Heart right ventricle (tissue), 16 donors: Measurements from ENCODE around the gene CARD10. TPM values are rescaled to one million over a fixed set of nuclear protein-coding genes. Genes with fewer than 3 reads are reported as not detected.

ENCODE experiments used
- ATAC-seq, 8 donors: fragments of 200-7000 bp; cut with Tn5 transposase; one replicate each; pipeline ENCODE4 v1.9.1; 2020; ENCODE audit warnings: mild to moderate bottlenecking in 8 of 8, moderate library complexity in 8 of 8, moderate number of reproducible peaks in 1 of 8
- DNase-seq, 2 donors: peaks; one replicate each; pipeline ENCODE4 v3.0.0-alpha.2; 2020
- H3K27ac ChIP-seq, 10 donors: fragments of 200-600 bp; sonication (generic) in 2 of 10; one replicate each; pipeline versions ENCODE4 v1.5.0 to v1.8.0; 2020 to 2022; ENCODE audit warnings: mild to moderate bottlenecking in 3 of 10
- H3K27me3 ChIP-seq, 7 donors: fragments of 200-600 bp; one replicate each; pipeline ENCODE4 v1.8.0; 2021 to 2022; ENCODE audit warnings: mild to moderate bottlenecking in 2 of 7
- H3K36me3 ChIP-seq, 9 donors: fragments of 200-600 bp; sonication (generic) in 1 of 9; one replicate each; pipeline versions ENCODE4 v1.5.0 to v1.8.0; 2020 to 2022; ENCODE audit warnings: mild to moderate bottlenecking in 2 of 9
- H3K4me1 ChIP-seq, 9 donors: fragments of 200-600 bp; sonication (generic) in 1 of 9; one replicate each; pipeline versions ENCODE4 v1.5.0 to v1.8.0; 2020 to 2022; ENCODE audit warnings: mild to moderate bottlenecking in 4 of 9
- H3K4me3 ChIP-seq, 10 donors: fragments of 200-600 bp; sonication (generic) in 2 of 10; one replicate each; pipeline versions ENCODE4 v1.5.0 to v1.8.0; 2020 to 2022; ENCODE audit warnings: mild to moderate bottlenecking in 7 of 10, moderate library complexity in 2 of 10
- H3K9me3 ChIP-seq, 11 donors: fragments of 200-600 bp in 10 of 11; sonication (generic) in 2 of 11; one replicate each; pipeline versions ENCODE4 v1.5.0 to v1.8.0; 2013 to 2022; ENCODE audit warnings: mild to moderate bottlenecking in 2 of 11, control low read depth in 1 of 11, moderate library complexity in 1 of 11
- WGBS, 2 donors: extraction: QIAGEN DNeasy Blood & Tissue Kit; methylation state at CpG; one replicate each; pipeline ENCODE4 v1.1.7; 2013; ENCODE audit warnings: inconsistent platforms in 1 of 2; 5-methylcytosine and 5-hydroxymethylcytosine counted together
- intact Hi-C, 10 donors: fragments of 100-400 bp; cut with DNase I; formaldehyde crosslinking; loops; one replicate each; pipeline versions ENCODE4 v1.11.1 to v1.14.2; 2022
- polyA plus RNA-seq, 2 donors: library from polyadenylated mRNA; stranded (reverse); fragments of 200-250 nt; gene quantifications; one replicate each; pipeline ENCODE4 v1.2.3, GENCODE V29; 2013
- total RNA-seq, 10 donors: library from RNA; stranded (reverse); fragmentation: NEBNext Ultra II Directional in 3 of 10; extraction: Animal tissue kit (Norgen Biotek cat#: 25700) in 3 of 10; gene quantifications; one replicate each; pipeline versions ENCODE4 v1.2.1 to v1.2.4, GENCODE V29; 2021 to 2023
- TF ChIP-seq, protein P1 (sequence below), 9 donors: fragments of 200-600 bp; sonication (generic) in 2 of 9; IDR thresholded peaks; one replicate each; pipeline versions ENCODE4 v1.5.0 to v1.8.0; 2021 to 2022; ENCODE audit warnings: antibody characterized with exemption in 9 of 9, mild to moderate bottlenecking in 5 of 9, moderate library complexity in 1 of 9
- donor health status: Arrhythmogenic right ventricular cardiomyopathy.
- donor health status: ischemic (EF 13 %, LVEDD 7.1; RV severe dilation, severe dysfunction).
- donor health status: healthy with polysubstance abuse.
- donor health status: DM: no; HTN: yes; CAD: no.
- donor health status: DM: no; HTN: no; CAD: no.
- donor health status: ischemic (EF 25% LVEDD 6.9; RV normal size, moderate dysfunction).
- donor health status: ischemic (EF 25% LVEDD 5.7; RV mildly dilated, moderate dysfunction).
- donor health status: healthy.
- donor health status: DM: yes; HTN: yes; CAD: no.
- donor health status: Ischemic cardiomyopathy.
- donor health status: ischemic (EF 35%, LVEDD 5.7; RV mildly dilated, moderate dysfunction).
- donor health status: nonischemic (EF 11% LVEDD 7.7; RV severe dilation, severe dysfunction).
- donor health status: DM: yes; HTN: yes; CAD: no.
- donor health status: PGD.
- donor health status: ischemic (EF 29% LVEDD 5.4; RV normal size, mild dysfunction).
- donor health status: nonischemic (EF 23%, LVEDD 6.1; RV moderate dilation, normal function).

The CARD10 gene
- total and polyA plus RNA-seq, 12 donors, result 7.4 to 14.8 (median 8.9) TPM

DNA sequence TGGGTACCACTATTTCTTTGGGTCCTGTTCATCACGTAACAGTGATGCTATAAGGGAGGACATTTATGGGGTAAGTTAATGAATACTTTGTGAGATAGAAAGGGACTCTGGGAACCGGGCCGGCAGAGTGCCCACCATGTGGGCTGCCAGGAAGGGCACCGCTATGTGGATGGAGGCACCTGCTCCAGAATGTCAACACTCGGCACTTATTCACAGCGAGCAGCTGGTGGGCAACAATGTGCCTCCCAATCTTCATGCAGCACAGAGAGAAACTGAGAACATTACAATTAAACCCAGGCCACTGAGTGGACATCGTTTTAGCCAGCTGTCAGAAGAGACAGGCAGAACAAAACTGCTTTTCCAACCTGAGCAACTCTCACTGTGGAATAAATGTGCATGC is 76.1 kb downstream of the CARD10 start:
- H3K27me3 ChIP-seq, result peaks cover 0 to 64% (median 29%) of the 10 kb centered on the region in 7 donors
- no peaks in the 10 kb centered on the region for H3K4me1 ChIP-seq
- intact Hi-C loops, result no loop called here
- whole genome bisulfite sequencing, 2 donors, result 88 to 89% methylated on average over 7 of the region's 7 CpGs
- DNase-seq (no peak), ATAC-seq (no peak)
- TF ChIP-seq, protein P1, sequence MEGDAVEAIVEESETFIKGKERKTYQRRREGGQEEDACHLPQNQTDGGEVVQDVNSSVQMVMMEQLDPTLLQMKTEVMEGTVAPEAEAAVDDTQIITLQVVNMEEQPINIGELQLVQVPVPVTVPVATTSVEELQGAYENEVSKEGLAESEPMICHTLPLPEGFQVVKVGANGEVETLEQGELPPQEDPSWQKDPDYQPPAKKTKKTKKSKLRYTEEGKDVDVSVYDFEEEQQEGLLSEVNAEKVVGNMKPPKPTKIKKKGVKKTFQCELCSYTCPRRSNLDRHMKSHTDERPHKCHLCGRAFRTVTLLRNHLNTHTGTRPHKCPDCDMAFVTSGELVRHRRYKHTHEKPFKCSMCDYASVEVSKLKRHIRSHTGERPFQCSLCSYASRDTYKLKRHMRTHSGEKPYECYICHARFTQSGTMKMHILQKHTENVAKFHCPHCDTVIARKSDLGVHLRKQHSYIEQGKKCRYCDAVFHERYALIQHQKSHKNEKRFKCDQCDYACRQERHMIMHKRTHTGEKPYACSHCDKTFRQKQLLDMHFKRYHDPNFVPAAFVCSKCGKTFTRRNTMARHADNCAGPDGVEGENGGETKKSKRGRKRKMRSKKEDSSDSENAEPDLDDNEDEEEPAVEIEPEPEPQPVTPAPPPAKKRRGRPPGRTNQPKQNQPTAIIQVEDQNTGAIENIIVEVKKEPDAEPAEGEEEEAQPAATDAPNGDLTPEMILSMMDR (IDR thresholded peaks at IDR 0.05), result no peak
- H3K9me3 ChIP-seq, result peaks cover 0 to 12% (median 3%) of the 10 kb centered on the region in 11 donors
- H3K27ac ChIP-seq, result no peak overlapping the region
- H3K36me3 ChIP-seq, result no peaks in the 10 kb centered on the region
- H3K4me3 ChIP-seq, result no peak overlapping the region

- 77 to 78% methylated on average over 2 of the region's 2 CpGs for WGBS, 2 donors
- intact Hi-C loops, result no loop called here
- Histone ChIP-seq H3K9me3 (peaks cover 0 to 12% (median 3%) of the 10 kb centered on the region in 11 donors), H3K27me3 (peaks cover 0 to 61% (median 23%) of the 10 kb centered on the region in 7 donors), H3K4me3 (no peak overlapping the region), H3K27ac (no peak overlapping the region), H3K36me3 (no peaks in the 10 kb centered on the region), H3K4me1 (no peaks in the 10 kb centered on the region)
- TF ChIP-seq, protein P1 (IDR thresholded peaks at IDR 0.05), result no peak
- no peak for ATAC-seq
- no peak for DNase-seq
Observed at GRCh38 chr22:37442537-37442936, 76.7 kb downstream of the CARD10 start.

DNA sequence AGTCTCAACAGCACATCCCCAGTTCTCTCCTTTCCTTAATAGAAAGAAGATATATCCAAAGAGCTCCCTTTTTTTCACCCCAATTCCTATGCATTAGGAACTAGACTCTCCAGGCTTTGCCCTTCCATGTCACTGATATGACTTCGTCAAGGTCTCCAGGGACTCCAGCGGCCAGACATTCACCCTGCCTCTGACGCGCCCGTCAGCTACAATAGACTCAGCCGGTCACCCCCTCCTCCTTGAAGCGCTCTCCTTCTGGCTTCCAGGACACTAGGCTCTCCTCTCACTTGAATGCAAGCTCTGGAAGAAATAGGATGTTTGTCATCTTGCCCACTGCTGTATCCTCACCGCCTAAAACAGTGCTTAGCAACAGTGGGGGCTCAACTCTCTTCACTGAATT is 77.1 kb downstream of the CARD10 start:
- no peak overlapping the region for H3K27ac ChIP-seq
- H3K4me3 ChIP-seq, result no peak overlapping the region
- TF ChIP-seq, protein P1 (IDR thresholded peaks at IDR 0.05), result no peak
- peaks cover 0 to 57% (median 19%) of the 10 kb centered on the region in 7 donors for H3K27me3 ChIP-seq
- no peaks in the 10 kb centered on the region for H3K4me1 ChIP-seq
- H3K9me3 ChIP-seq, result peaks cover 0 to 12% (median 3%) of the 10 kb centered on the region in 11 donors
- DNase-seq, result no peak
- no peak for ATAC-seq
- intact Hi-C loops, result no loop called here
- no peaks in the 10 kb centered on the region for H3K36me3 ChIP-seq
- WGBS, 2 donors, result 45 to 46% methylated on average over 8 of the region's 8 CpGs

GRCh38 chr22:37440875-37441274 is 78.3 kb downstream of the CARD10 start:
- H3K27me3 ChIP-seq, result peaks cover 0 to 46% (median 13%) of the 10 kb centered on the region in 7 donors
- no peaks in the 10 kb centered on the region for H3K36me3 ChIP-seq
- H3K27ac ChIP-seq, result no peak overlapping the region
- no peak overlapping the region for H3K4me3 ChIP-seq
- 84 to 86% methylated on average over 4 of the region's 4 CpGs for WGBS, 2 donors
- no peak for ATAC-seq
- no peaks in the 10 kb centered on the region for H3K4me1 ChIP-seq
- peaks cover 0 to 15% (median 3%) of the 10 kb centered on the region in 11 donors for H3K9me3 ChIP-seq
- intact Hi-C loops, result no loop called here
- TF ChIP-seq, protein P1 (IDR thresholded peaks at IDR 0.05), result no peak
- no peak for DNase-seq

Other genes starting within 250 kb of the CARD10 start
- 10 to 100 TPM in 1 of 10 donors, 1 to 10 TPM in 9; 1.8 to 29.3 (median 4.8) TPM for gene CYTH4, start 236.9 kb downstream of the CARD10 start, total RNA-seq
- 1 to 10 TPM; 2.1 to 4.0 TPM for gene CYTH4, start 236.9 kb downstream of the CARD10 start, polyA plus RNA-seq
- under 1 TPM in 6 of 10 donors, not detected in 4; 0.04 to 0.21 (median 0.05) TPM for gene ELFN2, start 91.9 kb downstream of the CARD10 start, total RNA-seq
- under 1 TPM; under 0.01 to 0.01 TPM for gene ELFN2, start 91.9 kb downstream of the CARD10 start, polyA plus RNA-seq
- gene MFNG, start 33.0 kb downstream of the CARD10 start, total RNA-seq, result 10 to 100 TPM in 4 of 10 donors, 1 to 10 TPM in 6; 5.1 to 19.4 (median 8.5) TPM
- gene MFNG, start 33.0 kb downstream of the CARD10 start, polyA plus RNA-seq, result 10 to 100 TPM in 1 of 2 donors, 1 to 10 TPM in 1; 8.9 to 15.8 TPM
- 10 to 100 TPM; 10.6 to 48.3 (median 16.2) TPM for gene CDC42EP1, start 41.1 kb upstream of the CARD10 start, total RNA-seq
- gene CDC42EP1, start 41.1 kb upstream of the CARD10 start, polyA plus RNA-seq, result 10 to 100 TPM; 12.6 to 19.7 TPM
- 1 to 10 TPM in 1 of 10 donors, under 1 TPM in 2, not detected in 7; 0.53 to 6.5 (median 0.61) TPM for gene LGALS2, start 60.7 kb upstream of the CARD10 start, total RNA-seq
- not detected for gene LGALS2, start 60.7 kb upstream of the CARD10 start, polyA plus RNA-seq
- 10 to 100 TPM; 22.9 to 32.6 (median 25.4) TPM for gene GGA1, start 89.4 kb upstream of the CARD10 start, total RNA-seq
- 10 to 100 TPM; 31.0 to 39.7 TPM for gene GGA1, start 89.4 kb upstream of the CARD10 start, polyA plus RNA-seq
- 1 to 10 TPM in 8 of 10 donors, under 1 TPM in 2; 0.50 to 9.3 (median 2.7) TPM for gene SH3BP1, start 120.3 kb upstream of the CARD10 start, total RNA-seq
- gene SH3BP1, start 120.3 kb upstream of the CARD10 start, polyA plus RNA-seq, result 1 to 10 TPM; 1.4 to 1.5 TPM
- 10 to 100 TPM; 16.6 to 29.9 (median 21.2) TPM for gene PDXP, start 139.3 kb upstream of the CARD10 start, total RNA-seq
- 10 to 100 TPM in 1 of 2 donors, 1 to 10 TPM in 1; 5.3 to 26.9 TPM for gene PDXP, start 139.3 kb upstream of the CARD10 start, polyA plus RNA-seq
- gene LGALS1, start 156.2 kb upstream of the CARD10 start, total RNA-seq, result 1,000 to 10,000 TPM in 2 of 10 donors, 100 to 1,000 TPM in 8; 651 to 1,550 (median 786) TPM
- 1,000 to 10,000 TPM; 1,777 to 4,200 TPM for gene LGALS1, start 156.2 kb upstream of the CARD10 start, polyA plus RNA-seq
- 10 to 100 TPM; 10.8 to 16.8 (median 12.7) TPM for gene NOL12, start 166.9 kb upstream of the CARD10 start, total RNA-seq
- 10 to 100 TPM; 19.6 to 35.3 TPM for gene NOL12, start 166.9 kb upstream of the CARD10 start, polyA plus RNA-seq
- gene TRIOBP, start 177.6 kb upstream of the CARD10 start, total RNA-seq, result 100 to 1,000 TPM in 1 of 10 donors, 10 to 100 TPM in 9; 63.2 to 115 (median 82.4) TPM
- gene TRIOBP, start 177.6 kb upstream of the CARD10 start, polyA plus RNA-seq, result 10 to 100 TPM; 34.7 to 94.1 TPM